Stimulated activated CD4-positive, alpha-beta T cell treated with anti-CD3 and anti-CD28 coated beads, Interleukin-2, amount 100 ng/mL, for 24 hours (primary cell): ENCODE results near the gene EFNA5.

Experiments used
- DNase-seq, 2 donors: peaks; one replicate each; pipeline ENCODE4 v3.0.0-alpha.2; 2020

EFNA5 gene

DNA sequence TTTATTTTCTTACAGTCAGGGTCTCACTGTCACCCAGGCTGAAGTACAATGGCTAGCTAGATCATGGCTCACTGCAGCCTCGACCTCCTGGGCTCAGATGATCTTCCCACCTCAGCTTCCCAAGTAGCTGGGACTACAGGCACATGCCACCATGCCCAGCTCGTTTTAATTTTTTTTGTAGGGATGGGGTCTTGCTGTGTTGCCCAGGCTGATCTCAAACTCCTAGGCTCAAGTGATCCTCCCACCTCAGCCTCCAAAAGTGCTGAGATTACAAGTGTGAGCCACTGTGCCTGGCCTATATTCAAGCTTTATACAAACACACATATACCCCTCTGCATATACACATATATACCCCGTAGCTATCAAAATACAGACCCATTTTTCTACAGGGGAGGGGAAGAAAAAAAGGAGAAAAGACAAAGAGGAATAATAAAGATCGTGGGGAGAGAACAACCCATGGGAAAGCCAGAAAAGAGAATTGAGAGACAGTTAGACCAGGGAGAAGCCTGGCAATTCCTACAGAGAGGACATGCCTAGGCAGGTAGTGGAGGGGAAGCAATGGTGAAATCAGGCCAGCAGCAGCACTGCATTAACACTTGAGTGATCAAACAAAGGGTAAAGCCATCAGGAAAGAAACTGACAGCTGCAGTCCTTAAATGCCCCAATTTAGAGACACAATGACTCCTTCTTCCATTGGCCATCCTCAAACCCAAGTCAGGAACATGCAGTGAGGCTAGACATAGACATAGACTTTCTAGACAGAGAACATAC is 102.7 kb downstream of the EFNA5 start:
- no peak for DNase-seq

DNA sequence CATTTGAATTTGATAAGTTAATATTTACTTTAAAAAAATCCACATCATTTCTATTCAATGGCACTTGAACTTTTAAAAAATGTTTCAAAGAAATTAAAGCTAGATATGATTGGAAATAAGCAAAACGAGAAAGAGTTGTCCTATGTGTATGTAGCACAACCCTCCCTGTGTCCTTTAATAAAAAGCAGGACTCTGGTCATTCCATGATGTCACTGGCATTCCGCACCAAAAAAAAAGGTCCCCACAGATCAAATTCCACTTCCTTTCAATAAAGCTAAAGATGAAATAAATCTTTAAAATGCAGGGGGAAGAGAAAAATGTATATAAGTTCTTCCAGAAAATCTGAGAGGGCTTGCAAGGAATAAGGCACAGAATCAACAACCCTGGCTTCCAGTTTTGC is 103.8 kb downstream of the EFNA5 start:
- DNase-seq: no peak

DNA sequence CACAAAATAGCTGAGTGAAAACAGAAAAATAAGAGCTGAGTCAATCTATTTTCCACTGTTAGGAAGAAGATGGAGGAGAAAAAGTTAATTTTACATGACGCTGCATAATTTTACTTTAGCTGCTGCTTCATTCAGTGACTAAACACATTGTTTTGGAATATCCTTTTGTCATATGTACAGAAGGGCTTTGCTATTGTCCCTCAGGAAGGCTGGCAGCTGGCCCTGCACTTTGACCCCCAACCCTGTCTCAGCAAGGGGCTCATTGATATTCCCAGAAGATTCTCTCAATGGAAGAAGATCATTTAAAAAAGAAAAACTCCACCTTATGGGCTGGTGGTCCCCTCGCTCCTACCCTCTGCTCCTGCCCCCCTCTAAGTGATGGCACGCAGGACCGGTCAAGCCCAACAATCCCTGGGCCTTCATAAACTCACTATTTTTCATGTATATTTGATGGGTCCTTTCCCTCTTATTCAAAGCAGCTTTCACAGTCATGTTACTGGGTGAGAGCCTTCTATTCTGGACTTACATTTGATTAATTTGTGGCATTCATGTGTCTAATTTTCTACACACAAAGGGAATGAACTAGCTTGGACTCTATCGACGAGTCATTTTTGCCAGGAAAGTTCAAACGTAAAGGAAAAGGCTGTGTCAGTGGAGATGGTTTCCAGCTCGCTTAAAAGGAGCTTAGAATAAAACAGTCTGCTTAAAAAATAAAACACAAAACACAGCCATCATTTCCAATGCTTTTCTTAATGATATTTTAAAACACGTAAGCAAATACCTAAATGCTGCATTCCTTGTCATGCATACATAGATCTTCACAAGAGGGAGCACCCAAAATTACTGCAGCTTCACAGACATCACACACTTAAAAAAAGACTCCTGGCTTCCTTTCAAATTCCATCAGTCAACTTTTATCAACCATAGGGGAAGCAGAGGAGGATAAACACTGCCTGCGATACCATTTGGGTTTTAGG is 104.7 kb downstream of the EFNA5 start:
- no peak for DNase-seq

DNA sequence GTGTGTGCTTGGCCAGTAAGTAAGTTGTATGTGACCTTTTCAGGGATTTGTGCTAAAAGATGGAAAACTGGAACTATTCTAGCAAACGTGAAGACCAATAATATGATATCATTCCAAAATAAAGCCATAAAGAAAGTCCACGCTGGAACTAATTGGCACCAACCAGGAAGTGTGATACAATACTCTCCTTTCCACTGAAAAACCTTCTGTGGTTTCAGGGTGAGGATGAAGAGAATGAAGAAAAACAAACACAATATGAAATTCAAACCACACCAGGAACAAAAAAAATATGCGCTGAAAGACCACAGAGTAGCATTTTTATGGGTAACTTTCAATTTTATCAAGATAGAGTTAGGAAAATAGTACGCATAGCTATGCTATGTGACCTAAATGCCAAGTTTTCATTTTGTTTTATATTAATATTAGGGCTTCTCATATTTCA is 105.8 kb downstream of the EFNA5 start:
- no peak for DNase-seq

DNA sequence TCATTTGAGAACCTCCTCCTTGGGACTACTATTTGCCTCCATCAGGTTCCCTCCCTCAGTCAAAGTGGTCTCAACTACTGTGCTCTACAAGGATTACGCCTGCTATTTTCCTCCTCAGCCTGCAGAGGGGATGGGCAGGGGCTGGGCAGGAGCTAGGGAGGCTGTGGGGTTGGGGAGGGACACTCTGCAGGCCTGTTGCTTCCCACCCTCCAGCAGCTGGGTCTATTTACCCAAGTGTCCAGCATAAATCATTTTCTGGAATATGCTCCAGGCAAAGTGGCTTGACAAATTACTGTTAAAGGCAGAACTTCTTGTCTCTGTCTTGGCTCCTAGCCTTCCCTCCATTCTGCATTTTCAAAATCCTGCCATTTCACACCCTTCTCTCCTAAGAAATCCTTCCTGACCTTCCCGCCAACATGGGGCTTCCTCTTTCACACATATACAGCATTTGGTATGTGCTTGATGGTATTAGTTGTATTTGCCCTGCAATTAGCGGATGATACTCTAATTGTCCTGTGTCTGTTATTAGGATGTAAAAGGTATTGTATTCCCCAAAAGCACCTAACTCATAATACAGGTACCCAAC is 106.7 kb downstream of the EFNA5 start:
- DNase-seq: no peak

DNA sequence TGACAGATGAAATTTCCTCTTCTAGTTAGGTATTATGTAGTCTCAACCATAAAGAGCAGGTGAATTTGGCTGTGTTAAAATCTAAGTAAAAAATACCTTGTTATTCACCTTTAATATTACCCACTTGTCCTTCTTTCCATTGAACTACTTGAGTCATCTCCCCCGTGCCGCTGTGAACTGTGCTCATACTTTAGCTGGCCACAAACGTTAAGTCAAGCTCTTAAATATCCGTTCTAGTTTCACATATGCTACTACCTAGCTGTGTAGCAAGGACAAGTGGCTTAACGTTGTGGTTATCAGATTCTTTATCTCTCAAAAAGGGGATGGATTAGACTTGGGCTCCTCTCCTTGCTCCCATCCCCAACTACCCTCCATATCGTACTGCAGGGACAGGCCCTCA is 110.4 kb downstream of the EFNA5 start:
- no peak for DNase-seq

DNA sequence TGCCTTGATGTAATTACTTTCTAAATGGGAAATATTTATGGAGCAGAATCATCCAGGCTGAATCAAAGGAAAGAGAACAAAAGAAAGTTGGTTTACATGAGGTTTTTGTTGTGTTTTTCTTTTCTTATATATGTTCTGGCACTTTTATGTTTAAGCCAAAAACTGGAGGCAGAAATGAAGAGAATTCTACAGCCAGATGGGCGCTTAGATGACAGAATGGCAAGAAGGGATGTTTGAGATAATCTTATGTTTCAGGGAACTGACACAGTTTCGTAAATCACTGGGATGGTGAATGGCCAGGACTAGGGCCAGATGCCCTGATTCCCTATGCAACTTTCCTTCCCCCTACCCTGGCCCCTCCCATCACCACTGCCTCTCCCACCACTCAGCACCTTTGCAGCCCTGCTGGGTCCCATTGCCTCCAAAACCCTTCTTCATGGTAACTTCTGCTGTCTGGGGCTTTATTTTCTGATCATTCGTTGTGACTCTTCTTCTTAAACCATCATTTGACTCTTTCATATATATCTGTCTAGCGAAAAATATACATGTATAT is 111.8 kb downstream of the EFNA5 start:
- DNase-seq: no peak

DNA sequence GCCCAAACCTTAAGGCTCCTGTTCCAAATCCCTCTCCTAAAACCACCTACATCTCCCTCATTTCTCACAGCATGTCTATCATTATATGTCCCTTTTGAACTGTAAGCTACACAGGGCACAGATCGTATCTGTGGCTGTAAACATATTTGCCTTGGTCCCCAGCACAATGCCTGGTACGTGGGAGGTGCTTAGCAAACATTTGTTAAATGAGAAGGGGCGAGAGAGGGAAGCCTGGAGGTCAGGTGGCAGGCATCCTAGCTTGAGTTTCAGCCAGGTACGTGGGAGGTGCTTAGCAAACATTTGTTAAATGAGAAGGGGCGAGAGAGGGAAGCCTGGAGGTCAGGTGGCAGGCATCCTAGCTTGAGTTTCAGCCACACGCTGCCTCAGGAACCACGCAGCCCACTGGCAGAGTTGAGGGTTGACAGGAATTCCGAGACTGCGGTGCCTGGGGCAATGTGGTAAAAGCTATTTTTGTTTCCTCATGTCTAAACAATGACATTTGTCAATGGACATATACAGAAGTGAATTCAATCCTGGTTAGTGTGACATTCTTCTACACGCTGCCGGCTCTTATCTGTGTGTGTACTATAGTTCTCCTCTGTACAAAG is 113.6 kb downstream of the EFNA5 start:
- DNase-seq: no peak

DNA sequence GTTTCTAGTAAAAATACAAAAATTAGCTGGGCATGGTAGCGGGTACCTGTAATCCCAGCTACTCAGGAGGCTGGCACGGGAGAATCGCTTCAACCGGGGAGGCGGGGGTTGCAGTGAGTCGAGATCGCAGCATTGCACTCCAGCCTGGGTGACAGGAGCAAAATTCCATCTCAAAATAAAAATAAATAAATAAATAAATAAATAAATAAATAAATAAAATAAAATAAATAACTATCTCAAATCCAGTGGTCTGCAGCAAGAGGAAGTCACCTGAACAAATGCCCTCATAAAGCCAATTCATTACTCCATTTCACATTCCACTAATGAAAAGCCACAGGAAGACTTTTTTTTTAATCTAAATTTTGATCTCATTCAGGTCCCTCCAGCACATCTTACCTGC is 114.2 kb downstream of the EFNA5 start:
- DNase-seq: no peak

DNA sequence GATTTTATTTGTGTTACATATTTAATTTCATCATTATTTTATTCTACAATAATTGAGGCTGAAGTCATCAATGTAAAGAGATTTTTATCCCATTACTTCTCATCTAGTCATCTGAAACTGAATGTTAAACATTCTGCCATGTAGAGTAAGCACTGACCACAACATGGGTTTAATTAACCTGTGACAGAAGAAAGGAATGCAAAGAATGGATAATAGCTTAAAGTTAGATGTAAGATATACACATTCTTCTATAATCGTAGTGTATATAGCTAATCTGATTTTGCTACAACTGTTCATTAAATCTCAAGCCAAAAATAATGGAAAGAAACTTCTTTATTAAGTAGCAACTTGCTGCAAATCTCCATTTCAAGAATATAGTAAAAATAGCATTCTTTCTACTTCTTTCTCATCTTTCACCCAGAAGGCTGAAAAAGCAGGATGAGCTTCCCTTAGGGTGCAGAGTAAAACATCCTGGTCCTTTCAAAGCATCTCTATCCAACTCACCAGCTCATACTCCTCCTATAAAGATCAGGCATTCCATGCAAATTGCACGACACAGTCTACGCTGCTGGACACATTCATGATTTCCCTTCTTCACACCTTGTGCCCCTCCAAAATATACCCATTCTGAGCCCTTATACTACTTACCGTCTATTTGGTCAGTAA is 115.2 kb downstream of the EFNA5 start:
- no peak for DNase-seq

DNA sequence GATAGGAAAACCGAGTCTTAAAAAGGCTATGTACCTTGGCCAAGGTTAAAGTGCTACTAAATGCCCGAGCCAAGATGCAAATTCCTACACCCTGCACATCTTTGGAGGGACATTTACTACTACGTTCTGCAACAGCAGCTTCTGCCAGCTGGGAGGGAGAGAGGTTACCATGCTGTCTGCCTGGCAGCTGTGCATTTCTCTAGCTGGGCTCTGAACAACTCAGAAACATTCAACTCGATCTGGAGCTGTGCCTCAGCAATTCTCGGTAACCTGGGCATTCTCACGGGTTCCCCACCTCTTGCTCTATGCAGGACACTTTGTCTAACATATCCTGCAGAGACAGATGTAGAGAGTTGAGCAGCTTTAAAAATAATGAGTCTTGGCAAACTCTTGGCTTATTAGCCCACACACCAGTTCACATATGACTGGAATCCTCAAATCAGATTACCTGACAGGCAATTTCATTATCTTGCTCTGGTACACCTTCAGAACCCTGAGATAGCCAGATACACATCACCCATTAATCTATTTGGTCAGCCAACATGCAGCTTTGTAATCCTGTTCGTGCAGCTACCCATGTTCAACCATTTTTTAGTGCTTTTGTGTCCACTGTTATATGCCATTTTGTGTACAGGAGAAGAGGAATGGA is 115.8 kb downstream of the EFNA5 start:
- no peak for DNase-seq

DNA sequence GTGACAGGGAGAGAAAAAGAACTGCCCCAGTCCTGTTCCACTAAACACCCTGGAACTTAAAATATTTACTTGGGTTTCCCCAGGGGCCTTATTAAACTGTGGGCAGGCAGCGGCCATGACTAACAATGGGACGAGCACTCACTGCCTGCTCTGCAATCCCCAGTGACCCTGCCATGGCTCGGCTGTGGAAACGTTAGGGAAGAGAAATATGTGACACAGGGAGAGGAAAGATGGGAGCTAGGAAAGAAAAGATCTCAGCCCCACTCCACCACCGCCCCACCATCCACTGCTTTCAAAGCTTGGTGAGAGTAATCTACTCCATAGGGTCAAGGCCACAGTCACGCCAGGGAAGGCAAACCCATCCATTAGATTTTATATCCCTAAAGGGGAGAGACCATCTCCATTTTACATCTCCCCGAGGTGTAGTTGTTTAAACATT is 117.6 kb downstream of the EFNA5 start:
- DNase-seq: no peak

DNA sequence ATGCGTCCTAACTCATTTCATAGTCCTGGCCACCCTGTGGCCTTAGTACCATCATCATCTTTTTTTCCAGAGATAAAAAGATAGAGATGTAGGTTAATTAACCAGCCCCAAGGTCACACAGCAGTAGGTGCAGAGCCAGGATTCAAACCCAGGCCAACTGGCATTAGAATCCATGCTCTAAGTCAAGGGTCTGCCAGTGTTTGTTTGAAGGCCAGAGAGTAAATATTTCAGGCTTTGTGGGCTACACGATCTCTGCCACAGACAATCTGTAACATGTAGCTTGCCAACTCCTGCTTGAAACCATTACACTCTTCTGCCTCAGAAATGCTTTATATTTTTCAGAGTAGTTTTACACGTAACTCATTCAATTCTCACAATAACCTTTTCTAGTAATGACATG is 119.6 kb downstream of the EFNA5 start:
- DNase-seq: no peak

DNA sequence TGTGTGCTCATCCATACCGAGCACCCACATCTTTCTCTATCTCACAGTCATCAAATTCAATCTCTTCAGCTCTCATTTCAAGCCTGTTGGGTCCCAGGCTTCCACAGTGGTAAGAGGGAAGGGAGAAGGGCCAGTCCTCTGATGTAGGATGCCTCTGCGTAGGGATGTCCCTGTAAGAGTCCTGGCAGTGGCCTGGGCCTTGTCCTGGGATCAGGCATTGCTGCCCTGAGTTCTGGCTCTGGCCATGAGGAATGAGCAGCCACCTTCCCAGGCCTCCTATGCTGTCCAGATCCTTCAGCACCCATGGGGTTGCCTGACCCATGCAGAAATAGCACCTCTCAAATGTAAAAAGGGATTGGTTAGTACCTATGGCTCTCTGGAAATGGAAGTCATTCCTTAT is 121.2 kb downstream of the EFNA5 start:
- DNase-seq: no peak

DNA sequence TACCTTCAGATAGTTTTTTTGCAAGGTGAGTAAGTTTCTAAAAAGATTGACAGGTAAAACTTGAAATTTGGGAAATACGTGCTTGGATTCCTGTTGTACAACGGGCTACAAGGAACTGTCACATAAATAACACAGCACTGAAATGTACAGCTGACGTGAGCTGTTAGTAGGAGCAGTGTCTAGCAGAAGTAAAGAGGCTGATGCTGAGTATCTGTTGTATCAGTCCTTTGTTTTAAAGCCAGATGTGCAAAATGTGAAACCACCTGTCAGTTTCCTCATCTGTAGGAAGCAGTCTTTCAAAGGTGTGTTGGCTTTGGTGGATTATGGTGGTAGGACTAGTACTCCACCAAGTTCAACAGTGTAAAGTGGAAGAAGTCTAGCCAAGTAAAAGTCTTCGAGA is 122.3 kb downstream of the EFNA5 start:
- DNase-seq: no peak

DNA sequence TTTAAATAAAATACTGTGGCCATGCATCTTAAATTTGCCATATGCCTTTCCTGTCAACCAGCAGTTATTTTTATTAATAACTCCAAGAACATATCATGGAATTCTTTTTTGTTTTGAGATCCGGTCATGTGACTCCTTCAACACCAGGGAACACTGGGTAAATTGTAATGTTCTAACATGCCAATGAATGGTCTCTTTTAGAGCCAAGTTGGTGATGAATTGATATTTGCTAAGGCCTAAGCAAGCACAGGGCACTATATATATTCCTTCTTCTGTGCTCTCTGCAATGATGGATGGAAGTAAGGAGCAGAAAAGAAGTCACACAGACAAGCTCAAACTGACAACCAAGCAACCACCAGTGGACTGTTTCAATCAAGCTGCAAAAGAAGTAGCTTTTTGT is 124.0 kb downstream of the EFNA5 start:
- DNase-seq: no peak

DNA sequence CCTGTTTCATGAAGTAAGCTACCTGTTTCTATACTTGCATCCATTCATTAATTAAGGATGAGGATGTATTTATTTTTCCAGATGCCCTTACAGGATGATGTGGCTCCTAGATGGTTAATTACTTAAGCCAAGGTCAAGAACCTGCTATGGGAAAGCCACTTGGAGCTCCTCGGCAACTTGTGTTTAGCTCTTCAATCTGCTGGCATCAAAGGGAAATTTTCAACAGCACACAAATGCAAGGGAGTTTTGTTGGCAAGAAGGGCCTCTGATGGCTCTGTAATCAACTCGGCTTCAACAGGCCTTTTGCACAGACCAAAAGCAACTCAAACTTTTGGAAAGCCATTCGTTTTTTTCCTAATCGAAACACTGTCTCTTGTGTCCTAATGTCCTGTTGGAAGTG is 125.3 kb downstream of the EFNA5 start:
- DNase-seq: no peak

DNA sequence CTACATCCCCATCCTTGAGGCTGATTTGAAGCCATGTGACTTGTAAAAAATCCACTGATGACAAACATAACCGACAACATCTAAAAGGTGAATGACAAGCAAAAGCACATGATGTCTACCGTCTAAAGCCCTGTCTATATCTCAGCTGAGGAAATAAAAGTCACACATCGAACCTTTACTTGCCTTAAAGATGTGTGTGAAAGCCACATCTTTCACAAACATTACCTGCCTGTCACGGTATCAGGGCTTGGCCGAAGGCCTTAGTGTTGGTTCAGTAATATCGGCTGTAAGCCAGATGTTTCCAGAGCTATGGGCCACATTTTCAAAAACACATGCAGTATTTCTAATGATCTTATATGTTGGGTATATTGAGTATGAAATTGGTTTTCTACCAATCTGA is 125.8 kb downstream of the EFNA5 start:
- DNase-seq: no peak

DNA sequence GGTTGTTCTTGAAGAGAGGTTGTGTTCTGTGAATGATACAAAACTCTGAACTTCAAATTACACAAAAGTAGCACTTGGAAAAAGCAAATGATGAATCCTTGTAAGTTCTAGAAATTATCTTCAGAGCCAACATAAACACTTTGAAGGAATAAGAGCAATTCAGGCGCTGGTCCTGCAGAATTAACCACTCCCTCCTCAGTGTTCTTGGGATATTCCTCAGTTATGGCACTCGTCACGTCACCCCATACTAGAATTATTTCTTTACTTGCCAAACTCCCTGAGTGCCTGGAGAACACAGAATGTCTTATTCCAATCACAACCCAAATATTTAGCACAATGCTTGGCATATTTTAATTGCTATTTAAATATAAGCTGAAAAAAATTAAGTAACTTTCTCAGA is 126.3 kb downstream of the EFNA5 start:
- no peak for DNase-seq

DNA sequence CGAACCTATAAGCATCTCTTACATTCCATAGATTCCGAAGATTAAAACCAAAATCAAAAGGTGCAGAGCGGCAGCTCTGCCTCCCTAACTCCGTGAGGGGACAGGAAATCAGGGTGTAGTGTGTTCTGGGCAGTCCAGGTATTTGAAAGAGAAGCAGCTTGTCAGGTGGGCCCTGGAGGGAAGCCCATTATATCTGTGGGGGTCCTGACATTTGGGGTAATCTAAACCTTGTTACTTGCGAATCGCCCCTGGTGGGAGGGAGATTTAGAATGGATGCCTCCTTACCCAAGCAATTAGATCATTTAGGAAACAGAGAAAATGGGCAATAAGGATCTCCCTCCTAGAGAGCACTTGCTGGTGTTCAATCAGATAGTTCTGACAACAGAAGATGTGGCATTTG is 126.9 kb downstream of the EFNA5 start:
- no peak for DNase-seq

DNA sequence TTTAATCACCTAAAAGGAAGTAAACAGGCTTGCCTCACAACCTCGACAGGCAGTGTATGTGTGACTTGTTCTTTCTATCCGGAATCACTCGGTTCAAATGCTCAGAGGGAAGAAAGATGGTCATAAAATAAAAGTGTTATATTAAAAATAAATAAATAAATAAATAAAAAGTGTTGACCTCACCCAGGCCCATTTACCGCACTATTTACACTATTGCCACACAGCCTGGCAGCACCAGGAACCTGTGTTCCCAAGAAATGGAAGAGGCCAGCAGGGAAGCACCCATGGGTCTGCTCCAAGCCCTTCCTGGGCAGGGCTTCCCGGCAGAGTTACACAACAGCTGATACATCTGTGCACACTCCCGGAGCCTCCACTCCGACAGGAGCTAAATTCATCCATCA is 127.9 kb downstream of the EFNA5 start:
- DNase-seq: no peak

DNA sequence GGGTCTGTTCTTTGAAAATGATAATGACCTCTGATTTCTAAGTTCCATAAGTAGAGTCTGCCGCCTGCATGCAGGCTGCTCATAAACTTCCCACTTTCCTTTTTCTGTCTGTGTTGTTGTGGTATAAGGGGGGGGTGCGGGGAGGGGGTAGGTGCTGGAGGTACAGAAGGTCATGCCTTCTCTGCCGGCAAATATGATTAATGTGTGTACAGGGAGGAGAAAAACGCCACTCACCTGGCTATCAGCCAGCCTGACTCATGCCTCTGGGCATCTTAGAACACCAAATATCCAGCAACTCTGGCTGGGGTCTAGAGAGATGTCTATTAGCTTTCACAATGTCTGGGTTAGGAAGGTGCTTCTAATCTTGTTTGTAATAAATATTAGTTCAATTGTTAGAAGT is 128.3 kb downstream of the EFNA5 start:
- DNase-seq: no peak
